Fibroblast of skin of right biceps (primary cell): ENCODE results near the gene ZCRB1.
"Not testable (repeated sequence)": the region's sequence is repeated elsewhere in the genome, so short reads cannot be mapped to it uniquely, and the experiment has no call there.

Experiments used
- DNase-seq: peaks from one replicate; pipeline ENCODE4 v3.0.0-alpha.2; 2013

ZCRB1 gene

GRCh38 chr12:42325653-42326474 is at the start of gene ZCRB1, which contains the start of gene PPHLN1:
ZCRB1 (minus strand) TSS chr12:42326094; CDS start chr12:42324102, 1,992 bp downstream.
PPHLN1 (plus strand) TSS chr12:42326167; CDS start chr12:42335903, 9,736 bp downstream.
- peak; percentile 80 for DNase-seq

DNA sequence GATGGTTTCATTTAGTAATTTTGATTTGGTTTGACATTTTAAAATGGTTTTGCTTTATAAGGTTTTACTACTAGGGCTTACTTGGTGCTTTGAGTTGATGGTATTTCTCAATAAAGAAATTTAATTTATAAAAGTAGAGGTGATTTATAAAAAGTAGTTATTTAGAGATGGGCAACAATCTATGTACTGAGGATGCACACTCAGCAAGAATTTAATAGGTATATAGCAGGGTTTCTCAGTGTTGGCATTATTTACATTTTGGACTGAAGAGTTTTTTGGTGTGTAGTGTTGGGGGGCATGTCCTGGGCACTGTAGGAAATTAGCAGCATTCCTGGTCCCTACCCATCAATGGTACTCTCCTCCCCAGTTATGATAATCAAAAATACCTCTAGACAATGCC is 47.8 kb upstream of the ZCRB1 start:
- DNase-seq, result no peak

DNA sequence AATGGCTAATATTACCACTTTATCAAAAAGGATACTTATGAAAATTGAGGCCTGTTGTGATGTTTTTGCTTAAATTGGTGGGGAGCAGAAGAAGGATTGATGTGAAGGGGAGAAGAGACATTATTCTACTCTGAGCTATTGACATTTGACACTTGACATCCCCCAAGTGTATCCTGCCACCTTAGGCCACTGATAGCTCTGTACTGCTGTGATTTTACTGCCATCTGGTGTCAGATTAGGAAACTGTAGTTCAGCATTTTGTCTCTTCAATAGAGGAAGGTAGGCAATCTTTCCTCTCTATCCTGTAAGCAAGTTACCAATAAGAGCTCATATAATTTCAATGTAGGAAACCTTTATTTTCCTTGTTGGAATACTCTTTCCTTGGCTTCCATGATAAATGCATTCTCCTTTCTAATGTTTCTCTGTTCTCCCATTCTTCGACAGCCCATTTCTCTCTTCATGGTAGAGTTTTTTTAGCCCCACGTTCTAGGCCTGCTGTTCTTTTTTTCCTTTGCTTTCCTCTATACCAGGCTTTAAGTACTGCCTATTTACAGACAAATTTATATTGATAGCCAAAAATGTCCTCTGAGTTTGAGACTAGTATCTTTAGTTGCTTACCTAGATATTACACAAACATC is 46.4 kb upstream of the ZCRB1 start:
- peak; percentile 47 for DNase-seq

DNA sequence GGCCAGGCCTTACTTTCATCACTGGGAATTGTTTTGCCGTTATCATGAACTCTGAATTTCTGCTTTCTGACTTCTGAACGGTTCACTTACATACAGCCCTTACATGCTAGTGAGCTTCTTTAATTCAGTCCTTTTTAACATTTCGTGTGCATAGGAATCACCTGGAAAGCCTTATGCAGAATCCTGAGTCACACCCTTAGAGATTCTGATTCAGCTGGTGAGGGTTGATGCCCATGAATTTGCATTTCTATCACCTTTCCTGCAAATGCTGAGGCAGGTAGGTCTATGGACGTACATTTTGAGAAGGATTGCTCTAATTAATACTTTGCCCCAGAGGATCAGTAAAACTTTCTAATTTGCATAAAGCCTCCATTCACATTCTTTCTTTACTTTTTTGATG is 44.1 kb upstream of the ZCRB1 start:
- DNase-seq, result no peak

DNA sequence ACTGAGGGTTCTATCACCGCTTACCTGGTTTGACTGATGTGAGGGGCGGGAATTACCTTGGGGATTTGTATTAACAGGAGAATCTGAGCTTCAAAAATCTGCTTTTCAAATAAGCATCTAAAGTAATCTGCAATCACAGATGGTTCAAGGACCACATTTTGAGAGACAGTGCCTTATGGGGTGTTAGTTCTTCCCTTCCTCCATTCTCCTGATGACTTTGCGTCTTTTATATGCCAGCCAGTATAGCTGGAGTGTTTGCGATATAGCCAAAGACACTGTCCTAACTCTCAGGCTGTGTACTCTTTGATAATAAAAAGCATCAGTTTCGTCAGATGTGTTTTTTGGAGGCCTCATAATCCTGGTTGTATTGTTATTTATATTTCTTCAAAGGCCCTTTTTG is 39.6 kb upstream of the ZCRB1 start:
- no peak for DNase-seq

DNA sequence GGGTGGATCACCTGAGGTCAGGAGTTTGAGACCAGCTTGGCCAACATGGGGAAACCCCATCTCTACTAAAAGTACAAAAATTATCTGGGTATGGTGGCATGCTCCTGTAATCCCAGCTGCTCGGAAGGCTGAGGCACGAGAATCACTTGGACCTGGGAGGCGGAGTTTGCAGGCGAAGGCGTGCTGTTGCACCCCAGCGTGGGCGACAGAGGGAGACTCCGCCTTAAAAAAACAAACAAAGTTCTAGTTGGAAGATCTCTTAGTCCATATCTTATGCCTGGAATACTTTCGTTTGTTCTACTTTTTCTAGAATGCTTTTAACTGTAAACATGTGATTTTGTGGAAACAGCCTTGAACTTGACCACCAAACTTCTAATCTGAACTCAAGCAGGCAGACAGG is 38.8 kb upstream of the ZCRB1 start:
- no peak for DNase-seq

GRCh38 chr12:42362647-42363260 is 36.9 kb upstream of the ZCRB1 start:
- no peak for DNase-seq

GRCh38 chr12:42361909-42362646 is 36.2 kb upstream of the ZCRB1 start:
- no peak for DNase-seq

DNA sequence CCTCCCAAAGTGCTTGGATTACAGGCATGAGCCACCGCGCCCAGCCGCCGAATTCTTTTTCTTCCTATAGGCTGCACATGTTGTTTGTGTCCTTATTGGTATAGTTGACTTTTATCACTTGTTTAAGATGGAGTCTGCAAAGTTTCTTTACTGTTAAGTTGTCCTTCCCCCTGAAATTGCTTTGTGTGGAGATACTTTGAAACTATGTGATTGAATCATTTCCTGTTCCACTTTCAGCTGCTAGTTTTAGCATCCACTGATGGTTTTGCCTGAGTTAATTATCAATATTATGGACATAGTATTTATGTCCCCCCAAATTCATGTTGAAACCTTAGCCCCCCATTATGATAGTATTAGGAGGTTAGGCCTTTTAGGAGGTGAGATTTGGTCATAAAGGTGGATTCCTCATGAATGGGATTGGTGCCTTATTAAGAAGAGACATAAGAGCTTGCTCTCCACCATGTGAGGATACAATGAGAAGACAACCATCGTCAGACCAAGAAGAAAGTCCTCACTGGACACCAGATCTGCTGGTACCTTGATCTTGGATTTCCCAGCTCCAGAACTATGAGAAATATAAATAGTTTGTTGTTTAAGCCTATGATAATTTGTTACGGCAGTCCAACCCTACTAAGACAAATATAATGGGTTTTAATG is 35.0 kb upstream of the ZCRB1 start:
- peak; percentile 21 for DNase-seq

GRCh38 chr12:42356344-42356743 is 30.4 kb upstream of the ZCRB1 start:
- no peak for DNase-seq

GRCh38 chr12:42350021-42350407 is 24.1 kb upstream of the ZCRB1 start:
- DNase-seq, result not testable (repeated sequence)

DNA sequence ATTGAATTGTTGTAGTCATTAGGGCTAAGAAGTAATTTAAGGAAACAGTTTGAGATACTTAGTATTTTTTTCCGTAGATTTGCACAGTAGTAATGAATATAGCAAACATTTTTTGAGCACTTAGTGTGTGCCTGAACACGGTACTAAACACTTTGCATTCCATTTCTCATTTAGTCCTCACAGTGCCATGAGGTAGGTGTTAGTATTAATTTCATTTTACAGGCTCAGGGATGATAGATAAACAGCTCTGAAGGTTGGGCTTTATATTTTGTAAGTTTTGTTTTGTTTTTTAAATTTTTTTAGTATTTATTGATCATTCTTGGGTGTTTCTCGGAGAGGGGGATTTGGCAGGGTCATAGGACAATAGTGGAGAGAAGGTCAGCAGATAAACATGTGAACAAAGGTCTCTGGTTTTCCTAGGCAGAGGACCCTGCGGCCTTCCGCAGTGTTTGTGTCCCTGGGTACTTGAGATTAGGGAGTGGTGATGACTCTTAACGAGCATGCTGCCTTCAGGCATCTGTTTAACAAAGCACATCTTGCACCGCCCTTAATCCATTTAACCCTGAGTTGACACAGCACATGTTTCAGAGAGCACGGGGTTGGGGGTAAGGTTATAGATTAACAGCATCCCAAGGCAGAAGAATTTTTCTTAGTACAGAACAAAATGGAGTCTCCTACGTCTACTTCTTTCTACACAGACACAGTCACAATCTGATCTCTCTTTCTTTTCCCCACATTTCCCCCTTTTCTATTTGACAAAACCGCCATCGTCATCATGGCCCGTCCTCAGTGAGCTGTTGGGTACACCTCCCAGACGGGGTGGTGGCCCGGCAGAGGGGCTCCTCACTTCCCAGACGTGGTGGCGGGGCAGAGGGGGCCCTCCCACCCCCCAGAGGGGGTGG is 23.5 kb upstream of the ZCRB1 start:
- not testable (repeated sequence) for DNase-seq

DNA sequence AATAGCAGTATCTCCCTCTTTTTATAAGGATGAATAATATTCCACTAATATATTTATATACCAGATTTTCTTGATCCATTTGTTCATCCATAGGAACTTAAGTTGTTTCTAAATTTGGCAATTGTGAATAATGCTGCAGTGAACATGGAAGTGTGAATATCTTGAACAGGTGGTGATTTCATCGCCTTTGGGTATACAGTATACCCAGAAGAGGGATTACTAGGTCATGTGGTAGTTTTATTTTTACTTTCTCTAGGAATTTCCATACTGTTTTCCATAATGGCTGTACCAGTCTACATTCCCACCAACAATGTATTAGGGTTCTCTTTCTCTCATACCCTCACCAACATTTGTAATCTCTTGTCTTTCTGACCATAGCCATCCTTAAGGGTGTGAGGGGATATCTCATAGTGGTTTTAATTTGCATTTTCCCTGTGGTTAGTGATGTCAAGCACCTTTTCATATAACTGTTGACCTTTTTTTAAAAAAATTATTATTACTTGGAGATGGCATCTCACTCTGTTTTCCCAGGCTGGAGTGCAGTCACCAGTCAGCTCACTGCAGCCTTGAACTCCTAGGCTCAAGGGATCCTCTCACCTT is 20.6 kb upstream of the ZCRB1 start:
- DNase-seq, result no peak

GRCh38 chr12:42343721-42344120 is 17.8 kb upstream of the ZCRB1 start:
- DNase-seq, result no peak

- no peak for DNase-seq
These were observed 16.1 kb upstream of the ZCRB1 start for GRCh38 chr12:42342028-42342427.

DNA sequence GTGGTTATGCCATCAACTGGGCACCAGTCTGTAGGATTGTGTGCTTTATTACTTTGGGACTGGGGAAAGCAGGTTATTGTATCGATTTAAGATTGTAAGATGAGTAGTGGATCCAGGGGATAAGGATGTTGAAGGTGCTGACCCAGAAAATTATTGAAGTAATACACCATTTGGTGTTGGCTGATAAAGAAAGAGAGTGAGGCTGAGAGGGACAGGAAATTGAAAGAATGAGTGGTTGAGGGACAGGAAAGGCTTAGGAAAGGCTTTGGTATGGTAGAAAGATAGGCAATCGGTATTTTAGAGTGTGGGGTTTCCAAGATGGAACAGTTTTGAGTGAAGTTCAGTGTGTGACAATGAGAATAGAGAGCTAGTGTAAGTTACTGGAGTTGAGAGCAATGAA is 12.4 kb upstream of the ZCRB1 start:
- no peak for DNase-seq

DNA sequence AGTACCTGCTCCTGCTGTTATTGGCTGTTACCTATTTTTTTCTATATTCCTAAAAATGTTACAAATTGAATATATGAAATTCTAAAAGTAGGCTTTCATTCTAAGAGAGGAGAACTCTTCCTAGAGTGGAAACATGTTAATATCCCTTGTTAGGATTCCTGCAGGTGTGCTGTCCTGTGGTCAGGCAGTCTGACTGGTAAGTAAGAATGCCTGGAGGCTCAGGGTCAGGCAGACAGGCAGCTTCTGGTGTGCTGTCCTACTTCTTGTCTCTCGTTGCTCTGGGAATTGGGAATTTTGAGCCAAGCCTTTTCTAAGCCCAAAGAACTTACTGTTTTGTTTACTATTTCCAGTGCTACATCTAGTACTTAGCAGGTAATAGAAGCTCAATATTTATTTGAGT is 10.4 kb upstream of the ZCRB1 start:
- DNase-seq, result no peak

DNA sequence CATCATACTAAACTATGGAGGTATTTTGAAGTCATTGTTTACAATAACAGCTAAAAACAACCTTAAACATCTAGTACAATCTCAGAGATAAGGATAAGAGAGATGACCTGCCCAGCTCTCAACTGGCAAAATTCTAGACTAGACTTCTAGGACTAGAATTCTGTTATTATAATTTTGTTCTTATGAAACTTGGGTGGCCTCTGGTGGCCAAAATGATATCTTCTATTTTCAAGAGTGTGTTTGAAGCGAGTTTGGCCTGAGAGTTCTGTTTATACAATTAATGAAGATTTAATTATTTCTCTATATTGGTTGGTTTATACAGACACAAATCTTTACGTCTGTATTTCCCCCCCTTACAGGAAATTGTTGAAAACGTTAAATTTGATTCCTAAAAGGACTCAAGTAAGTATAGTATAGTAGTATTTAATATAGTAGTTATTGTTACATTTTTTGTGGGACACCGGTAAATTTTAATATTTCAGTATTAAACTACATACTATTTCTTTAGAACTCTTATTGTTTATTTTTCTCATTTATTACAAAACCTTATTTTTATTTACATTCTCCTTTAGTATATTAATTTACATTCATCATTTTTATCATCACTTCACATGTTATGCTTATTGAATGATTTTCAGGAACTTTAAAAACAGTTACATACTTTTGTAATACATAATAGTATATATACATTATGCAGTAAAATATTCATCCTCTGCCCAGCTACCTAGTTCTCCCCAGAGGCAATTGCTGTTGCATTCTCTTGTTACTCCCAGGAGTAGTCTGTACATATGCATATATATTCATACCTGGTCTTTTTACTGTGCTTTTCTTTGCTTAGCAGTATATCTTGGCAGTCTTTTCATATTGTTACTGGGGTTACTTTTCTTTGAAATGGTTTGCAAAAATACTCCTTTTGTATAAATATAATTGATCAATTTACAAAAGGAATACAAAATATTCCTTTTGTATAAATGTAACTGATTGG is 6.7 kb upstream of the ZCRB1 start:
- DNase-seq, result peak; percentile 41

- DNase-seq, result not testable (repeated sequence)
These were observed 4.2 kb upstream of the ZCRB1 start for GRCh38 chr12:42330097-42330496.

DNA sequence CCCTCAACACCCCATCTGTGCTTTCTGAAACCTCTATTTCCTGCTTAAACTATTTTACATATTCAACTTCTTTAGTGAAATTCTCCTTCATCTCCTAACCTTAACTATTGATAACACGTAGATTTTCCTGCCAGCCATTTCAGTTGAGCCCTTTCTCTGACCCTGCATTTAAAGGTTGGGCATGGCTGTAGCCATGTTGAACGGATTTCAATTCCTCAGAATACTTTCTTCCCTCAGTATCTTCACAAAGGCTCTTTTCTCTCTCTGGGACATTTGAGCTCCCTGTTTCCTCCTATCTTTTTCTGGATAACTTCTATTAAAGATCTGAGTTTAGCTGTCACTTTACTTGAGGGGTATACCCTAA is 1.3 kb upstream of the ZCRB1 start:
- DNase-seq, result no peak
